ENCODE results near the gene ANKH. TPM values are rescaled to one million over a fixed set of nuclear protein-coding genes. Genes with fewer than 3 reads are reported as not detected.

The ANKH gene
- total and polyA plus RNA-seq, 2 of the 13 experiments (the other 11 are each of a cell fraction or from before 2014, with no cell fraction given): 25.0 to 36.0 TPM

- ATAC-seq: peak; percentile 74
- in situ Hi-C loops (cut with HindIII; ENCODE audit: extremely low pct_ligation_motif_present, low pct_unique_long_range_greater_than_20kb) (no loop called here), intact Hi-C loops (cut with micrococcal nuclease; ENCODE audit: unreplicated experiment) (no loop called here)
- Histone ChIP-seq H3K4me1 (ENCODE audit: insufficient read depth, low read length) (peaks cover 35% of the 10 kb centered on the region), H3K9ac (ENCODE audit: insufficient read depth, low read depth, low read length) (no peak overlapping the region), H4K20me1 (ENCODE audit: insufficient read depth, low read length) (peaks cover 6% of the 10 kb centered on the region; the same call in 1 of the 2 replicates), H3K36me3 (replicated peaks in 1 of 2; ENCODE audit: control insufficient read depth in 1 of 2, insufficient read depth in 2 of 2, low read length in 2 of 2) (peaks cover 0 to 2% of the 10 kb centered on the region in 2 experiments; a peak in 3 of 5 replicates), H3K4me3 (replicated peaks in 1 of 3; ENCODE audit: insufficient read depth in 1 of 3, low read depth in 2 of 3, low read length in 3 of 3) (no peak overlapping the region), H3K27ac (ENCODE audit: extremely low read length, insufficient read depth, low read length) (no peak overlapping the region), H3K9me3 (ENCODE audit: low read length) (no peaks in the 10 kb centered on the region), H2AFZ (ENCODE audit: low read length) (no peak overlapping the region), H3K27me3 (ENCODE audit: control insufficient read depth in 1 of 2, insufficient read depth in 2 of 2, low read length in 2 of 2) (no peaks in the 10 kb centered on the region), H3K79me2 (ENCODE audit: insufficient read depth, low read length) (peaks cover 36% of the 10 kb centered on the region), H3K4me2 (ENCODE audit: low read depth, low read length) (no peak overlapping the region)
- BruUV-seq (replicated peaks): no TSS peak
- WGBS (ENCODE audit: low lambda C conversion rate): 75% methylated on average over 3 of the region's 4 CpGs
- FAIRE-seq: no peak
- CTCF ChIA-PET (ENCODE audit: low intra/inter-chr PET ratio, low total read pairs): no interaction called here
- POLR2A ChIA-PET: interaction anchor here (1.2 kb wide), 1 partner anchor 10 kb away, joined by 3 read pairs; no protein-coding TSS in a partner anchor
- TF ChIP-seq ZNF362 (CRISPR knock-in tag; IDR thresholded peaks at IDR 0.05; ENCODE audit: borderline replicate concordance) (no peak), NR2F6 (IDR thresholded peaks at IDR 0.05) (peak; percentile 44; the same call in 1 of the 2 replicates), NR2F6 (CRISPR knock-in tag; IDR thresholded peaks at IDR 0.05) (0 out of 2 replicates have a peak, but pooled peaks have one; percentile 11)
- DNase-seq (ENCODE audit: low spot score): no peak
Observed at GRCh38 chr5:14861123-14861765, 10.3 kb downstream of the ANKH start.

GRCh38 chr5:14859980-14860379 is 11.6 kb downstream of the ANKH start:
- H2AFZ ChIP-seq (ENCODE audit: low read length): no peak overlapping the region
- 94% methylated on average over 6 of the region's 7 CpGs for WGBS (ENCODE audit: low lambda C conversion rate)
- peaks cover 0 to 2% of the 10 kb centered on the region in 2 experiments; a peak in 3 of 5 replicates for H3K36me3 ChIP-seq (replicated peaks in 1 of 2; ENCODE audit: control insufficient read depth in 1 of 2, insufficient read depth in 2 of 2, low read length in 2 of 2)
- H3K4me2 ChIP-seq (ENCODE audit: low read depth, low read length): no peak overlapping the region
- in situ Hi-C loops (cut with HindIII; ENCODE audit: extremely low pct_ligation_motif_present, low pct_unique_long_range_greater_than_20kb): no loop called here
- no peaks in the 10 kb centered on the region for H3K27me3 ChIP-seq (ENCODE audit: control insufficient read depth in 1 of 2, insufficient read depth in 2 of 2, low read length in 2 of 2)
- ChIA-PET POLR2A (no interaction called here), CTCF (ENCODE audit: low intra/inter-chr PET ratio, low total read pairs) (no interaction called here)
- H3K79me2 ChIP-seq (ENCODE audit: insufficient read depth, low read length): peaks cover 32% of the 10 kb centered on the region
- H3K9ac ChIP-seq (ENCODE audit: insufficient read depth, low read depth, low read length): no peak overlapping the region
- no peak overlapping the region for H3K4me3 ChIP-seq (replicated peaks in 1 of 3; ENCODE audit: insufficient read depth in 1 of 3, low read depth in 2 of 3, low read length in 3 of 3)
- ATAC-seq (no peak), DNase-seq (ENCODE audit: low spot score) (no peak), FAIRE-seq (no peak)
- no peak overlapping the region for H3K27ac ChIP-seq (ENCODE audit: extremely low read length, insufficient read depth, low read length)
- BruUV-seq (replicated peaks): TSS peak; percentile 13
- no peaks in the 10 kb centered on the region for H3K9me3 ChIP-seq (ENCODE audit: low read length)
- H3K4me1 ChIP-seq (ENCODE audit: insufficient read depth, low read length): peaks cover 41% of the 10 kb centered on the region
- peaks cover 6% of the 10 kb centered on the region; the same call in 1 of the 2 replicates for H4K20me1 ChIP-seq (ENCODE audit: insufficient read depth, low read length)
- intact Hi-C loops (cut with micrococcal nuclease; ENCODE audit: unreplicated experiment): no loop called here
- TF ChIP-seq ZNF605 (CRISPR knock-in tag; IDR thresholded peaks at IDR 0.05) (no peak), SIN3B (IDR thresholded peaks at IDR 0.05; ENCODE audit: low read length) (no peak), MXD1 (CRISPR knock-in tag; IDR thresholded peaks at IDR 0.05) (no peak), PRDM15 (CRISPR knock-in tag; IDR thresholded peaks at IDR 0.05) (no peak), RORA (CRISPR knock-in tag; IDR thresholded peaks at IDR 0.05) (no peak), ZFX (CRISPR knock-in tag; IDR thresholded peaks at IDR 0.05; ENCODE audit: low read depth) (no peak), ZNF598 (CRISPR knock-in tag; IDR thresholded peaks at IDR 0.05; ENCODE audit: borderline replicate concordance) (no peak), ZNF790 (CRISPR knock-in tag; IDR thresholded peaks at IDR 0.05; ENCODE audit: borderline replicate concordance) (no peak), TCF7 (IDR thresholded peaks at IDR 0.05; ENCODE audit: low read depth) (no peak), RFXANK (CRISPR knock-in tag; IDR thresholded peaks at IDR 0.05) (no peak), ZSCAN9 (CRISPR knock-in tag; IDR thresholded peaks at IDR 0.05; ENCODE audit: borderline replicate concordance) (no peak), ZNF614 (CRISPR knock-in tag; IDR thresholded peaks at IDR 0.05; ENCODE audit: borderline replicate concordance) (no peak)
